NCI-H774 (cell line): ENCODE data around the gene RC3H1.
"Not testable (repeated sequence)": the region's sequence is repeated elsewhere in the genome, so short reads cannot be mapped to it uniquely, and the experiment has no call there.

Experiments
- DNase-seq: peaks from one replicate; lab custom pipeline; 2025; lab: John Stamatoyannopoulos, UW

RC3H1 gene

DNA sequence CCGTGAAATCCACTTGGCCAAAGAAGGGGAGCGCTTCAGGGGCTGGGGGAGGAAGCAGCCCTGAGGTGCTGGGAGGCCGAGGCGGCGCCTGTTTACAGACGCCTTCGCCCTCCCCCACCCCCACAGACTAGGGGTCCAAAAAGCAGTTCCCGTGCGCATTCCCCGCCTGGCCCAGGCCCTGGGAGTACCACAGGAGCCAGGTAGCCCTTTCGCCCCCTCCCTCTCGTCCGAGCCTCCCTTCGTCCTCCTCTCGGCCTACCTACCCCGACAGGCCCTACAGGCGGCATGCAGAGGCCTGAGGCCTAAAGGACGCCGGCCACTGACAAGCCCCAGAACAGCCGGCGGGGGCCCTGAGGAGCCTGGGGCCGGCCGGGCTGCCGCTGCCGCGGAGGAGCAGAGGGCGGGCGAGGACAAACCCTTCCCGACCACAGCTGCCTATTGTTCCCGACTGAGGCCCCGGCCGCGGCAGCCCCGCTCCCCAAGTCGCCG lies 522 bp downstream of the RC3H1 start:
- DNase-seq = peak; percentile 57

DNA sequence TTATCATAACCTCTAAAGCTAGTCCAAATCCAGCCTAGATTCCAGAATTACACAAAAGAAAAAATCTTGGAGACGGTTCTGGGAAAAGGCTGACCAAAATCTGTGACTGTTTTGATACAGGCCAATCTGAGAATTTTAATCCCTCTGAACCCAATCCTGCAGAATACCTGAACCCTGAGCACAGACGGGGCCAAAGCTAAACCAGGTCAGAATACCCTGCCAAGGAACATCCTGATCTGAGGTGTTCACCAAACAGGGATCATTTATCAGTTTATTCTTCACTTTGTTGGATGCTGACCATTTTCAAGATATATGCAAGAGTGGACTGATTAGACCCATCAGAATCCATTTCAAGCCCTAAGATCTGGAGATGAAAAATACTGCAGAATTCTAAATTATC lies 3.6 kb downstream of the RC3H1 start:
- no peak for DNase-seq

GRCh38 chr1:174017231-174017970 lies 4.8 kb downstream of the RC3H1 start:
- no peak for DNase-seq

DNA sequence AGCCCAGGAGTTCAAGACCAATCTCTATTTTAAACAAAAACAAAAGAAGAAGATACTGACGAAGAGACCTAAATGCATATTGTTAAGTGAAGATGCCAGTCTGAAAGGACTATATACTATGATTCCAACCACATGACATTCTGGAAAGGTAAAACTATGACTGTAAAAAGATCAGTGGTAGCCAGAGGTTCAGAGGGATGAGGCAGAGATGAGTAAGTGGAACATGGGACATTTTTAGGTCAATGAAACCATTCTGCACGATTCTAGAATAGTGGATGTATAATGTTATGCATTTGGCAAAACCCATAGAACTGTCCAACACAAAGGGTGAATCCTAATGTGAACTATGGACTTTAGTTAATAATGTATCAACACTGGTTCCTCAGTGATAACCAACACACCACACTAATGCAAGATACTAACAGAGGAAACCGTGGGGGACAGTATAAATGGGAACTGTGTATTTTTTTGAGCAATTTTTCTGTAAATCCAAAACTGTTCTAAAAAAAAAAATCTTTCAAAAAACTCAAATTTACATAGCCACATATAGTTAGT lies 8.2 kb downstream of the RC3H1 start:
- DNase-seq = no peak

DNA sequence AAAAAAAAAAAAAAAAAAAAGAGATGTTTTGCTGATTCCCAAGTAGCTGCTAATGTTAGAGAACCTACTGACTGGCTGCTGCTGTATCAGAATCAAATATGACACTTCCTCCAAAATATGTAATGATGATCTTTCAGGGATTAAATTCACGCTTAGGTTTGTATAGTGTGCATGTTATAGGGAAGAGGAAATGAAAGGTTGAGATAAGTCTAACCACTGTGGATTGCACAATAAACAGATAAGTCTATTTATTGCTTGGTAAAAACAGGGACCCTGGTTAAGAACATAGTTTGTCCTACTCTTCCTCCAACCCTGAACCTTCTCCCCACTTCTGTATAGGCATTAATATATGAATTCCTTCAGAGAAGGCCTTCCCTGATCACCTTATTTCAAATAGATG lies 13.2 kb downstream of the RC3H1 start:
- DNase-seq = no peak

GRCh38 chr1:174008269-174008668 lies 13.9 kb downstream of the RC3H1 start:
- DNase-seq = no peak

- no peak for DNase-seq
Observed at GRCh38 chr1:174007851-174008250, 14.3 kb downstream of the RC3H1 start.

GRCh38 chr1:174005032-174005431 lies 17.1 kb downstream of the RC3H1 start:
- DNase-seq = no peak

GRCh38 chr1:174003867-174004266 lies 18.3 kb downstream of the RC3H1 start:
- no peak for DNase-seq

- DNase-seq = no peak
Observed at GRCh38 chr1:174001573-174001972, 20.6 kb downstream of the RC3H1 start.

DNA sequence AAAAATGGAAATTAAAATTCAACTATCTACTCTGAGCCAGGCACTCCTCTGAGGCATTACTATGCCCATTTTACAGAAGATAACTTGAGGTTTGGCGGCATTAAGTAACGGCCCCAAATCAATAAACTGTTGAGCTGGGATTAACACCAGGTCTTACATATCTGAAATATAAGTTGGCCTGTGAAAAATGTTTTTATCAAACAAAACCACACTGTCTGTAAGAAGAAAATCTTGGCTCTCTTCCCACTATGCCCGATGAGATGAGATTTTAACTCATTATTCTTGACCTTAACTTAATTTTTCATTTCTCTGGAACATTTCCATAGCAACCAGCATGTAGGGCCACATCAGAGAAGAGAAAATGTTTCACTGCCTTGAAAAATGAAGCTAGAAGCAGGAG lies 21.8 kb downstream of the RC3H1 start:
- no peak for DNase-seq

DNA sequence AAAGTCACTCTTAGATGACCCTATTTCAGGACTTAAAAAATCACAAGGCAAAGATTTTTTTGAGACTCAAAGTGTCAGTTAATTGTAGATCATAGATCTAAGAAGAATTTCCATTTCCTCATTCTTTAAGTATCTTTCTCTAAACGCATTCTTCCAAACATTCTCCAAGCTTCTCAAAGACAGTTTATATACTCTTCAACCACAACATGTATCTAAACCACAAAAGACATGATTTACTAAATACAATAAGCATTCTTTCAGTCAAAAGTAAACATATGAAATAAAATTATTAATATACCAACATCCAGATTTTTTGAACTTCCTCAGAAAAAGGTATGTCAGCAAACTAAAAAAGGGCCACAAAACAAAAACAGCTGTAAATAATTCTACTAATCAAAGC lies 24.4 kb downstream of the RC3H1 start:
- DNase-seq = no peak

GRCh38 chr1:173996995-173997394 lies 25.2 kb downstream of the RC3H1 start:
- DNase-seq = no peak

DNA sequence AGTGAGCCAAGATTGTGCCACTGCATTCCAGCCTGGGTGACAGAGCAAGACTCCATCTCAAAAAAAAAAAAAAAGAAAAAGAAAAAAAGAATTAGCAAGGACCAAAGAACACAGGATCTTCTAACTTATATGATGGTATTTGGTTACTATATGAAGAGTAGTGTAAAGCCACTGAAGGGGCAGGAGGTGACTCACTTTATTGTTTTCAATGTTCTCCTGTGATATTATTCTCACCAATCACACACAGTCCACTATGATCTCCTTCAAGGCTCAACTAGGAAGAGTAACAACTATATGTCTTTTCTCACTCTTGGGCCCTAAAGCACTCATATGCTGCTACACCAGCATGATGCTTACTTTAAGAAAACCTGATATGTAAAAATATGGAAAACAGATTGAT lies 26.7 kb downstream of the RC3H1 start:
- no peak for DNase-seq

DNA sequence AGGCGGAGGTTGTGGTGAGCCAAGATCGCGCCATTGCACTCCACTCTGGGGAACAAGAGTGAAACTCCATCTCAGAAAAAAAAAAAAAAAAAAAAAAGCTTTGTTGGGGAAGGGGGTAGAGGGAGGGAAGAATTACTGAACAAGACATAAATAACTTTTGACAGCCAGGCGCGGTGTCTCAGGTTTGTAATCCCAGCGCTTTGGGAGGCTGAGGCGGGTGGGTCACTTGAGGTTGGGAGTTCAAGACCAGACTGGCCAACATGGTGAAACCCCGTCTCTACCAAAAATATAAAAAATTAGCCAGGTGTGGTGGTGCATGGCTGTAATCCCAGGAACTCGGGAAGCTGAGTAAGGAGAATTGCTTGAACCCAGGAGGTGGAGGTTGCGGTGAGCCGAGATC lies 28.2 kb downstream of the RC3H1 start:
- not testable (repeated sequence) for DNase-seq

- DNase-seq = no peak
Observed at GRCh38 chr1:173988068-173988467, 34.1 kb downstream of the RC3H1 start.

- DNase-seq = no peak
Observed at GRCh38 chr1:173986951-173987350, 35.2 kb downstream of the RC3H1 start.

- no peak for DNase-seq
Observed at GRCh38 chr1:173970252-173970651, 51.9 kb downstream of the RC3H1 start.

DNA sequence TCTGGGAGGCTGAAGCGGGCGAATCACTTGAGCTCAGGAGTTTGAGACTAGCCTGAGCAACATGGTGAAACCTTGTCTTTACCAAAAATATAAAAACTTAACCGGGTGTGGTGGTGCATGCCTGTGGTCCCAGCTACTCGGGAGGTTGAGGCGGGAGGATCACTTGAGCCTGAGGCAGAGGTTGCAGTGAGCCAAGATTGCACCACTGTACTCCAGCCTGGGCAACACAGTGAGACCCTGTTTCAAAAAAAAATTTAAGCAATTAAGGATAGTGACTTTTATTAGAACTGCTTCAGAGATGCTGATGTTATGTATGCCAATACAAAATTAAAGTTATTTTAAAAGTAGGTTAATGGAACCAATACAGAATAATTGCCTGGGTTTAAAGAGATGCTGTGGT lies 56.3 kb downstream of the RC3H1 start:
- not testable (repeated sequence) for DNase-seq

GRCh38 chr1:173963477-173963876 lies 58.7 kb downstream of the RC3H1 start:
- no peak for DNase-seq

DNA sequence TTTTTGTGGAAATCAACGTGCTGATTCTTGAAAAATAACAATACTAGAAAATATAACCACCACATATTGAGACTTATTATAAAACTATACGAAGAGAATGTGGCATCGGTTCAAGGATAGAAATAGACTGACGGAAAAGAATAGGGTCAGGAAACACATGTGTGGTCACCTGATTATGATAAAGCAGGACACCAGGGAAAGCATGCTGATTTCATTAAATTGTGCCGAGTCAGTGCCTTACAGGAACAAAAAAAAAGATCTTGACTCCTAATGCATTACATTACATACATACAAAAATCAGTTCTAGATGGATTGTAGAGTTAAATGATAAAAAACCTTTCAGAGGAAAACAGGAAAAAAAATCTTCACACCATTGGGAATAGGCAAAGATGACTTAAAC lies 61.5 kb downstream of the RC3H1 start:
- DNase-seq = no peak

DNA sequence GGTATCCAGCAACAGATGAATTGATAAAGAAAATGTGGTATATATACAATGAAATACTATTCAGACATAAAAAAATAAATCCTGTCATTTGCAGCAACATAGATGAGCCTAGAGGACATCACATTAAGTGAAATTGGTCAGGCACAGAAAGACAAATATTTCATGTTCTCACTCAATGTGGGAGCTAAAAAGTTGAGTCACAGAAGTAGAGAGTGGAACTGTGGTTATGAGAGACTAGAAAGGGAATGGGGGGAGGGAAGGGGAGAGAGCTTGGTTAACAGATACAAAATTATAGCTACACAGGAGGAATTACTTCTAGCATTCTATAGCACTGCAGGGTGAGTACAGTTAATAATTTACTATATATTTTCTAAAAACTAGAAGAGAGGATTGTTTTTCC lies 68.0 kb downstream of the RC3H1 start:
- no peak for DNase-seq

DNA sequence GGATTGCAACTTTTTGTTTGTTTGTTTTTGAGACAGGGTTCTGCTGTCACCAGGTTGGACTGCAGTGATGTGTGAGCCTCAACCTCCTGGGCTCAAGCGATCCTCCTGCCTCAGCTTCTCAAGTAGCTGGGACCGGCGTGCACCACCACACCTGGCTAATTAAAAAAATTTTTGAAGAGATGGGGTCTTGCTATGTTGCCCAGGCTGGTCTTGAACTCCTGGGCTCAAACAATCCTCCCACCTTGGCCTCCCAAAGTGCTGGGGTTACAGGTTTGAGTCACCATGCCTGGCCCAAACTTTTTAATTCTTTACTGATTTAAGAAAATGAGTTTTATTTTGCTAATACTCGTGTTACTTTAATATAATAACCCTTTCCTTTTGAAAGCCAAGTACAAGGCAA lies 73.6 kb downstream of the RC3H1 start:
- no peak for DNase-seq

DNA sequence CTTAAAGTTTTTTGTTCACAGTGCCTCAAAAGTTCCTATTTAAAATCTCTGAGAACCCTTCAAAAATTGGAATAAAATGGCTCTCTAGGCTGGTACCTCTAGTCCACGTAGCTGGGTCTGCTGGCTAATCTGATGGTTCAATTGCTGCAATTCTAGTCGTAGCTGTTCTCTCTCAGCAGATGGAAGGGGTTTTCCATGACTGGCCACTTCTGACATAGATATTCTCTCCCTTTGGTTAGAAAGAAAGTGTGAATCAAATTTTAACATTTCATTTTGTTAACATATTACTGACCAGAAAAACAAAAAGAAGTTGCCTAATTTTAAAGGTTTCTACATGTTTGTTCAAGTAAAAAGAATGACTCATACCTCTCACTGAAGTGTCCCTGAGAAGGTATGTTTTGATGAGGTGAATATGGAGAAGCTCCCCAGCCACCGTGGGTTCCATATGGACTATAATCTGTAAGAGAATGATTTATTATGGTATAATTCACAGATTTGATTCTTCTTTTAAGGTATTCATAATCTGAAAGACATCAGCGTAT lies 75.7 kb downstream of the RC3H1 start:
- DNase-seq = no peak
